NCI-H1105 treated with DMSO at 0.1 percent for 48 hours (cell line): Measurements from ENCODE around the gene GULP1.
"Not testable (repeated sequence)": the region's sequence is repeated elsewhere in the genome, so short reads cannot be mapped to it uniquely, and the experiment has no call there.

Source experiments
- DNase-seq: peaks from one replicate; lab custom pipeline; 2025; lab: John Stamatoyannopoulos, UW

Gene GULP1

DNA sequence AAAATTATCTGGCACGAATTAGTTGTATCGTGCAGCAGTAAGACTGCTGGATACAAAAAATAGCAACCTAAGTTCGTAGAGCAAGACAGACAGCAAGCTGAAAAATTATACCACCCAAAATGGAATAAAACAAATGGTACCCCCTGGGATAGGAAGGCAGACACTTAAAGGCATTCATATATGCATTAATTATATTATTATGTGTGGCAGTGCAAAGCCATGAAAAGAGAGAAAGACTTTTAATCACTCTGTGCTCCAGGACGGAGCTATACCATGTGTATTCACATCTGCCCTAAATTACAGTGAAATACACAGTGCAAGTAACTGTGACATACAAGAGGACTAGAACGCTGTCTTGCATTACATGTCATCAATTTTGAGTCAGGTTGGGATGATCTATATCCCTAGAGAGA is 235.9 kb downstream of the GULP1 start:
- no peak for DNase-seq

DNA sequence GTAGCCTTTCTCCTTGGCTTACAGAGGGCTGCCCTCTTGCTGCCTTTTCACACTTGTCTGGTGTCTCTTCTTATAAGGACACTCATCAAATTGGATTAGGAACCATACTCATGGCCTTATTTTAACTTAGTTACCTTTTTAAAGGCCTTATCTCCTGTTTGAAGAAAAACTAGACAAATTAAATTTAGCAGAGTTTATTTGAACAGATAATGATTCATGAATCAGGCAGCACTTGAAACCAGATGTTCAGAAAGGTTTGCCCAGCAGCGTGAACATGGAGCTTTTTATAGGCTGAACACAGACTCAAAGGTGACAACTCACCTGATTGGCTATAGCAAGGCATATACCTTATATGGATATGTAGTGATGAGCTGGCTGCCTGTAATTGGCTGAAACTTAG is 238.0 kb downstream of the GULP1 start:
- DNase-seq: no peak

DNA sequence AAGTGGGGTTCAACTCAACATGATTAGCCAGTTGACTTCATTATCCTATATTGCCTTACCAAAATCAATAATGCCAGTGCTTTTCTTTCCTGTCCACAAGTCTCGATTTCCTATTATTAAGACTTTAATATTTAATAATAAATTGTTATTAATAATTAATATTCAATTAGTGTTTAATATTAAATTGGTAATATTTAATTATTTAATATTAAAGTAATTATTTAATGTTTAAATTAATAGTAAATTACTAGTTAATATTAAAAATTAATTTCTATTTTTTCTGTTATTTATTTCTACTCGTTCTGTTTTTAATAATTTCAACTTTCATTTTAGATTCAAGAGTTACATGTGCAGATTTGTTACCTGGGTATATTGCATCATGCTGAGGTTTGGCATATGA is 243.2 kb downstream of the GULP1 start:
- DNase-seq: no peak

DNA sequence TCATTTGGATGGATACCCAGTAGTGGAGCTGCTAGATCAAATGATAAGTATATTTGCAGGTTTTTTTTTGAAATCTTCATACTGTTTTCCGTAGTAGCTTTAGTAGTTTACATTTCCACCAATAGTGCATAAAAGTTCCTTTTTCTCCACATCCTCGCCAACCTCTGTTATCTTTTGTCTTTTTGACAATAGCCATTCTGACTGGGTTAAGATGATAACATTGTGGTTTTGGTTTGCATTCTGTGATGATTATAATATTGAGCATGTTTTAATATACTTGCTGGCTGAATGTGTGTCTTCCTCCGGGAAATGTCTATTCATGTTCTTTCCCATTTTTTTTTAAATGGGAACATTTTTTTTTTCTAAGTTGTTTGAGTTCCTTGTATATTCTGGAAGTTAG is 260.0 kb downstream of the GULP1 start:
- no peak for DNase-seq

DNA sequence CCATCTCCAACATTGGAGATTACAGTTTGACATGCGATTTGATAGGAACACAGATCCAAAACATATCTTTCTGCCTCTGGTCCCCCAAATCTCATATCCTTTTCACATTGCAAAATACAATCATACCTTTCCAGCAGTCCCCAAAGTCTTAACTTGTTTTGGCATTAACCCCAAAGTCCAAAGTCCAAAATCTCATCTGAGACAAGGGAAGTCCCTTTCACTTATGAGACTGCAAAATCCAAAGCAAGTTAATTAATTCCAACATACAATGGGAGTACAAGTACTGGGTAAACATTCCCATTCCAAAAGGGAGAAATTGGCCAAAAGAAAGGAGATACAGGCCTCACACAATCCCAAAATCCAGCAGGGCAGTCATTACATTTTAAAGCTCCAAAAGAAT is 265.4 kb downstream of the GULP1 start:
- no peak for DNase-seq

DNA sequence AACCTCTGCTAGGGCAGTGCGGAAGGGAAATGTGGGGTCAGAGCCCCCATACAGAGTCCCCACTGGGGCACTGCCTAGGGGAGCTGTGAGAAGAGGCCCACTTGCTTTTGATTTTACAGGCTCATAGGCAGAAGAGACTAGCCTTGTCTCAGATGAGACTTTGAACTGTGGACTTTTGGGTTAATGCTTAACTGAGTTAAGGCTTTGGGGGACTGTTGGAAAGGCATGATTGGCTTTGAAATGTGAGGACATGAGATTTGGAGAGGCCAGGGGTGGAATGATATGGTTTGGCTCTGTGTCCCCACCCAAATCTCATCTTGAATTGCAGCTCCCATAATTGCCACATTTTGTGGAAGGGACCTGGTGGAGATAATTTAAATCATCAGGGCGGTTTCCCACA is 267.8 kb downstream of the GULP1 start:
- not testable (repeated sequence) for DNase-seq

DNA sequence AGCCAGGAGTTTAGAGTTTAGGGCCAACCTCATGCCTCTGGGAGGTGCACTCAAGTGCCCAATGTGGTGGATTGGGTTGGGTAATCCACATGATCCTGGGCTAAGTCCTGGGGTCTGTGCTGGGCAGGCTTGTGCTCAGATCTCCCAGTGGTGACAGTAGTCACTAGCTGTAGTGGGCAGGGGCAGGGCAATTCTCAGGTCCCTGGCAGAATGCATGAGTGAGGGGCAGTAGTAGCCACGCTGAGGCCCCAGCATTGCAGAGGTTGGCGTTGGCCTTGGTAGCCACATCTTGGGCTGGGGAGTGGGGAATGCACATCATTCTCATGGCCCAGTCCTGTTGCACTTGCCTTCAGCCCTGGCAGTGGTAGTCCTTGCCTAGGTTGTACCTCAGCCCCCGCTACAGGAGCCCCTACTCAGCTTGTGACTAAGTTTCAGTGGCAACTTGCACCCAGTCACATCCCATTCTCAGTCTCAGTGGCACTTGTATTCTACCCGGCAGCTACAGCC is 269.9 kb downstream of the GULP1 start:
- DNase-seq: no peak

DNA sequence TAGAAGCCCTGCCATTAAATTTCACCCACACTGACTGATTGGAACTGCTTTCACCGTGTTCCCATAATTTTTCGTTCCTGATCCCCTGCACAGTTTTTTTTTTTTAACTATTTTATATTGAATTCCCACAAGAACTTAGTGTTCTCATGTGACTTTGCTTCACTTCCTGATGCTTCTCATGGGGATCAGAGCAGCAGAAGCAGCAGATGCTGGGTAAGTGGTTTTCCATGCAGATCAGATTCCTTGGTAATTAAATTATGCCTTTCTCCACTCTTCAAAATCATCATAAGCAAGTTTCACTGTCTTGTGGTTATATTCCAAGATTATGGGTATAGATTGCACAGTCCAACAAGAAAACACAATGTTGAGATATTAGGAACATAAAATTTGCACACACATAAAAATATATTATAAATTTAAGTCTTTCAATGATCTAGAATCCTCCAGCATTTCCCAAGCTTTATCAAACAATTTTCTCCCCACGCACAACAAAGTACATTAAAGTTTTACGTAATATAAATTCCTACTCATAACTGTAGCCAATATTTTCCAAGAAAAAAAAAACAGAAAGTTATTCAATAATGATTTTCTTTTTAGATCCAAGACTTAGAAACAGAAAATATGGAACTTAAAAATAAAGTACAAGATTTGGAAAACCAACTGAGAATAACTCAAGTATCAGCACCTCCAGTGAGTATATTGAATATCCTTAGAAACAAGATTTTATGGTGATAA is 277.9 kb downstream of the GULP1 start:
- no peak for DNase-seq

DNA sequence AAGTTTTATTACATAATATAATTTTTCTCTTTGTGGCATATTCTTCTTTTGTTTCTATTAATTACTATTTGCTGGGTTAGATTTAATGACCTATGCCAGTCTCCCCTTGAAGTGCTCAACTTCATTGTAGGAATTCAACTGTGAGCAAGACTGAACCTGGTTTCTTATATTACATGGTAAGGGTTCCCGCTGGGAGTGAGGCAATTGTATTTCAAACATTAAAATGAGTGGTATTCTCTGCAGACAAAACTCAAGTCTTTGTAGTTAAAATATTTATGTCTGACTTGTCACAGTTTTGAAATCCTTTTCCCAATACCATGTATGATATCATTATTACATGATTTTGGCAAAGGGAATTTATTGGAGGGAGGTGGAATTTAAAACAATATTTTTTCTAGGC is 278.7 kb downstream of the GULP1 start:
- no peak for DNase-seq

DNA sequence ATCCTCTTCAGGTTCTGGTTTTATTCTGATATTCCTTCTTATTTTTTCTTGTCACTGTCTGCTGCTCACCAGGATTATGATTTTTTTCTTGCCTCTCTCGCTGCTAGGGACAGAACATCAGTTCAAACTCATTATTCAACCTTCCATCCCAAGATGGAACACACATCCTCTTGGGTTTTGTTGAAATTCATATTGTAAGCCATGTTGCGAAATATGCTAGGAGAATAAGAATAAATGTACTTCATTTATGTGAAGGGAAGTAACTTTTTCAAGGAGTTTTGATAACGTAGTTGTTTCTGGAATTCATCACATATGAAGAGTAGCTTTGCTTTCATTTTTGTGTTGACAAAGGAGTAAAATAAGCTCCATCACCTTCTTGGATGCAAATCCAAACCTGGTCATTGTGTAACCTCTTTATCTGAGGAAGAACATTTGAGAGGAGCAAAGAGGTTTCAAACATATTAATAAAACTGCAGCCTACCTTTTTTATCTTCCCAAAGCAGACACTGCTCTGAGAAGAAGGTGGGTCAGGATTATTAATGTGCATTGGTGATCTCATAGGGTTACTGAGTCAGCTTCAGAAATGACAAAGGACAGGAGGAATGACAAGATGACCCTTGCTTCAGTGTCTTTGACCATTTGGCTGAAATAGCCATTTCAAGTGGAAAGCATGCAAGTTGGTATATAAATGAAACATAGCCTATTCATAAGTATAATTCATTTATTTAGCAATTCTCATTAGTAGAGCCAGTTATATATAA is 280.0 kb downstream of the GULP1 start:
- DNase-seq: no peak

DNA sequence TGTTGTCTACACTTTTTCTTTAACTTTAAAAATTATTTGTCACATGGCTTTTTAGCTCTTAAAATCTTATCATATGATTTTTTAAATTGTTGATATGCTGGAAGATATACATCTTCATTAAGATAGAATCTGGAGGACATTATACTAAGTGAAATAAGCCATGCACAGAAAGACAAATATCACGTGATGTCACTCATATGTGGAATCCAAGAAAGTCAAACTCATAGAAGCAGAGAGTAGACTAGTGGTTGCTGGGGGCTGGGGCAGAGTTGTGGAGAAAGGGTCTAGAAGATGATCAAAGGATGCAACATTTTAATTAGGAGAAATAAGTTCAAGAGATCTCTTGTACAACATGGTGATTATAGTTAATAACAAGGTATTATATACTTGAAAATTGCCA is 280.9 kb downstream of the GULP1 start:
- no peak for DNase-seq

DNA sequence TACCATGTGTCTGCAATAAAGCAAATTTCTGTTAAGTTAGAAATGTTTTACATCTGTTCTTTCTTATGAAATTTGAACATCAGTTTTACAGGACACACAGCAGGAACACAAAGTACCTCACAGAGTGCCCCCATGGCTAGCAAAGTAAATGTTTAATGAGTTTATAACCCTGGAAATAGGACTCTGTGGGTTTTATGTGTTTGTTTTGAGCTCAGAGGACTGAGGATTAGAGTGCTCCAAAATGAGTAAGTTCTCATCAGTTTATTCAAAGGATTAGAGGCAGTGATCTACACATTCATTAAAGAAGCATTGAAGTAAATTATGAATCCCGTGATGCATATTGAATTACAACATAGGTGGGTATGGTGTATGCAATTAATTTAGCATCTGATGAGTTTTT is 281.8 kb downstream of the GULP1 start:
- DNase-seq: no peak

DNA sequence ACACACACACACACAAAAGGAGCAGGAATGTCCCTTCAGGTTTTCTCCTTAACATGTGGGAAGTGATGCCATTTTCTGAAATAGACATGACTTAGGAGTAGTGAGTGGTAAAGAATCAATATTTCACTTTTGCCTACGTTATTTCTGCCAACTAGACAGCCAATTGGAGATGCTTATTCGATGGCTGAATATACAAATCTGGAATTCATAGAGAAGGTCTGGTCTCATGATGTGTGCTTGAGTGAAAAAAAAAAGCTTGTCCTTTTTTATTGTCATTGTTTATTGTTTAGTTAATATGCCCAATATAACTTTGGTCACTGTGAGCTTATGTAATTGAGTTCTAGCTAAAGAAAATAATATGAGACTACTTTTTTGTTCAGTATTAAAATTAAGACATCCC is 284.3 kb downstream of the GULP1 start:
- DNase-seq: no peak

DNA sequence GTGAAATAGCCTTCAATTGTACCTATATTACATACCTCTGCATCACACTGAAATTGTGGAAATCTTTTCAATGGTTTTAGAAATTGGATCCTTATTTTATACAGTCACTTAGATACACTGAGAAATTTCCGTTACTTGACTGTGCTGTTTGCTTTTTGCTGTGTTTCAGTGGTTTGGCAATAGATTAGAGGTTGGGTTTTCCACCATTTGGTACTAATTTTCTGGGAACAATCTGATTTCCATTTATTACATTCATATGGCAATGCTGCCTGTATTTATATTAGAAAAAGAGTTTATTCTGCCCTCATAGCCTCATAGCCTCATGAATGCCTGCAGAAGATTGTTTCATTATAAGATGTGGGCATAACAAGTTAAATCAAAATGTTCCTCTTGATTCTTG is 285.0 kb downstream of the GULP1 start:
- DNase-seq: no peak

DNA sequence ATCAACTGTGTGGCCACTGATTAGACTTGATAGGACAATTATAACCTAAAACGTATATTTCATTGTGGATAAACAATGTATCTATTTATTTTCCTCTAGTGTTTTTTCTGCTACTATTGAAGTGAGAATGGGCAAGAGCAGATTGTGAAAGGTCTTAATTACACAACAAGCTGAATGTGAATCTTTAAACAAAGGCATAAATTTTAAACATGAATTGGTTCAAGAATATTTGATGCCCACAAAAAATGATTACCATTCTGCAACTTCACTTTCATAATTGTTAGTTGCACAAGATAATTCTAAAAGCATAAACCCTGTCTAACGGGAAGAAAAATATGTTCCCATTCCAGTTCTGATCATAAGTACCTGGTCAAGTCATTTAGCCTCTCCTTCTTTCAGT is 285.6 kb downstream of the GULP1 start:
- DNase-seq: no peak

DNA sequence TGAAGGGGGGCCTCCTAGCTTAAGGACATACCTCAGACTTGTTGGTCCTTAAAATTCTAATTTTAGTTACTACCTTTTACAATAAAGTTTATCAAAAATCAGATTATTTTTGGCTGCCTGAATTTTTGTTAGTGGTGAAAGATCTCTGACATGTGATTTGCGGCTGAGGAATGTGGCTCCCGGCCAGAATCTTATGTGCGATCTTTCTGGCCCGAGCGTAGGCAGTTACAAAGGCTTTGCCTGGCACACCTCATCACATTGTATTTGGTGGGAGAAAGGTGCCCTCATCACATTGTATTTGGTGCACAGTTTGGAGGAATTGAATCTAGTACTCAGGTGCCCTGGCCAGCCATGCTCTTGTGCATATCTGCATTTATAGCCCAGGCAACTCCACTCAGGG is 289.1 kb downstream of the GULP1 start:
- DNase-seq: no peak

DNA sequence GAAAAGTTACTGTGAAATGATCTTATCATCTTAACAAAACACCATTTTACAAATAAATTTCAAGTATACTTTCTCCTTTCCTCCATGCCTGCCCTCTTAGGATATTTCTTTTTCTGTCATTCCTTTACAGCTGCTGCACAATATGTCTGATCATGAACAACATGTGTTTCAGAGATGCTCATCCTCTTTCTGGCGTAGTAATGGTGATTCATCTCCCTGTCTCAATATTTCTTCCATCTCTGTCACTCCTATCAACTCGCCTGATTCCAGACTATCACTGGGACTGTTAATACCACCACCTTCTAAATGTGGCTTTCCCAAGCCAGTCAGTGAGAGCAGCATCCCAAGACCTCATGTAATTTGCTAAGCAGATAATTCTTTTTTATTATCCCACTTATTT is 290.5 kb downstream of the GULP1 start:
- DNase-seq: no peak

DNA sequence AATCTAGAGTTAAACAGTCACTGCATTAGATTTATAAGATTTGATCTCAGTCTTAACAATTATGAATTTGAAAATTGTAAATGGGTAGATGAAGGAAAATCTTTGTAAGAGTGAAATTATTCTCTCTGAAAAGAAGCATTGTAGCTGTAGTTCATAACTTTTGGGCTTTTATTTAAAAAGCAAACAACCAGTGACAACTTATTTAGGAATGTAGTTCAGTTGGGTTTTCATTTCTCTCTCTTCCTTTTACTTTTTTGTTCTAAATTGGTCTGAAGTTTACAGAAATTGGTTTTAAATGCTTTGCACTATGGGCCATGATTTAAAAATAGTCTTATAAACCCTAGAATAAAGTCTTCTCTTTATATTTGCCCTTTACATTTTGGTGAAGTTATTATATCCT is 296.6 kb downstream of the GULP1 start:
- no peak for DNase-seq

DNA sequence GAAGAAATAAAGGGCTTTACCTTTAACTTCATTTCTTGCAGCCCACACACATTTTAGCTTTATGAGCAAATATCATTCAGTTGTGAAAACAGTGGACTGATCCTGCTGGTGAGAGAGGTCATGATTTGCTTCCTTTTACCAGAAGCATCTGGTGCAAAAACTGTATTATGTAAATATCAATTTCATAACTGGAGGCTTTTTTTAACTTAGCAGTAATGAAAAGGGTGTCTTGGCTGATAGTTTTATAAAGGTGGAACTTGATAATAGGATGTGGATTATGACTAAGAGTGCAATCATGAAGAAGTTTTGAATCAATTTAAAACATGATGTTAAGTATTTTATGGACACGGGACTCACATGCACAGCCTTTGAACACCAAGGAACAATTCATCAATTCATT is 304.4 kb downstream of the GULP1 start:
- DNase-seq: no peak

DNA sequence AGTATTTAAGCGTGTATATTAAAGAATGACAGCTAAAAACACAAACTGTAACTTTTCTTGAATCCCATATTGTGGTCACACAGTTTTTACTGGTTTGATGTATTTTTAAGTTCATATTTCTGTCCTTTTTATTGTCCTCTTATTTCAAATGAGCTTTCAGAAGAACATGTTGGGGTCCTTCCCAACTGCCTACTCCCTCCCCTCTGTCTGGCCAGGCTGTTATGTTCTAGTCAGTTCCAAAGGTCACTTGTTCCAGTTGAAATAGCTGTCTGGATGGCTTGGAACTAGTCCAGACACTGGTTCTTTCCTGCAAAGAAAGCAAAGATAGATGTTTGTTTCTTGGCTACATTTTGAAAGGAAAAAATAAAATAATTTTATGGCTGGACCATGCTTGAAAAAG is 306.9 kb downstream of the GULP1 start:
- DNase-seq: no peak

DNA sequence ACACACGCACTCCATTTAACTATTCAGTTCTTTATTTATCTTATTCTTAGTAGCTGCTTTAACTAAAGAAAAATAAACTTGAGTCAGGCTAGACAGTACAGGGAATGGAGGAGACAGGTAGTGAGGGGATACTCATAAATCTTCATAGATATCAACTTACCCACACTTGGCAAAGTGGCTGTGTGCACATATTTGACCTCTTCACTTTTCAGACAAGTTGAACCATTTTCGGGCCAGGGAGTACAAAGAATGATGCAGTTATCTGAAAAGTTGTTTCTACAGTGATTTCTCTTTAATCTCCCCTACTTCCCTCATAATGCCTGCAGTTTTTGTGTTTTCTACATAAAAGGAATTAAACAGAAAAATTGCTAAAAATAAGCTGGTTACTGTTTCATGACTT is 307.5 kb downstream of the GULP1 start:
- no peak for DNase-seq

DNA sequence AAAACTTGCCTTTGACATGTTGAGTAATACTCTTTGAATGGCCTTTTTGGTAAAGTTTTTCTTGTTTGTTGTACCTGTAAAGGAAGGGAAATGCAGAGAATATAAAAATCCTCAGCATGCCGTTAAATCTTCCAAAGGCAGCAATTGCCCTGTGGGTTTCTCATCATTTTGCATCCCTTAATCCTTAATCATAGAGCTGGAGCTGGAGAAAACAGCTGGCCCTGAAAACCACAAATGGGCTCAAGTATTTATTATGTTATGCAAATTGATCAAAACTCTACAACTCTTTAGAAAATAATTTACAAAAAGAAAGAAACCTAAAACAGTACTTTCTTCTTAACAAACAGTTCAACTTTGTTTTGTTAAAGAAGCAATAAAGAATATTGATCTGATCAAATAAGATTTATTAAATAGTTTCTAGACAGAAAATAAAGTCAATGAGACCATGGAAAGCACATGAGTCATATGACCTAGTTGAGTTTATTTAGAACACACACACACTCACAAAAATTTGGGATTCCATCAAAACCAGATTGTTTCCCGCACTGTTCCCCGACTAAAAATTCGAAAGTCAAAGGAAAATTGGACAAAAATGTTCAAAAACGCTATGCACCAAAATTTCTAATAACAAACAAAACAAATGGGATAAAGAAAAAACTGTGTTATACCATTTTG is 309.0 kb downstream of the GULP1 start:
- DNase-seq: no peak

DNA sequence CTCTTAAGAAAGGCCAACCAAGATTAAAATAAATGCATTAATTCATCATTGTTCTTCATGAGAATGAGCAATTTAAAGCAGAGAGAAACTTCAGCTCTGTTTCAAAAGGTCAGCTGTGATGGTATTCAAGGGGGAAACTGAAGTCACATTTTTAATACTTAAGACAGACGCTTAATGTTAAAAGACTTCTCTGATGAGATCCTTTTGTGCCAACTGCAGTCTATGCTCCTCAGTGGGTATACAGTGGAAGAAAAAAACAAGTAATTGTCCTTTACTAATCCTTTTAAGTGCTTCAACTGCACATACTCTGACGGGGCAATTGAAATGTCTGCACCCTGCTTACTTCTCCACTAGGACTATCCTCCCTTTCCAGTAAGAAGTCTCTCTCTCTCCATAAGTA is 309.7 kb downstream of the GULP1 start:
- no peak for DNase-seq
